ENCODE results near the gene MRPL21. TPM values are rescaled to one million over a fixed set of nuclear protein-coding genes. Genes with fewer than 3 reads are reported as not detected.

Gene MRPL21
- total RNA-seq, 4 donors from 2014 or later, result 40.4 to 70.0 (median 52.8) TPM

DNA sequence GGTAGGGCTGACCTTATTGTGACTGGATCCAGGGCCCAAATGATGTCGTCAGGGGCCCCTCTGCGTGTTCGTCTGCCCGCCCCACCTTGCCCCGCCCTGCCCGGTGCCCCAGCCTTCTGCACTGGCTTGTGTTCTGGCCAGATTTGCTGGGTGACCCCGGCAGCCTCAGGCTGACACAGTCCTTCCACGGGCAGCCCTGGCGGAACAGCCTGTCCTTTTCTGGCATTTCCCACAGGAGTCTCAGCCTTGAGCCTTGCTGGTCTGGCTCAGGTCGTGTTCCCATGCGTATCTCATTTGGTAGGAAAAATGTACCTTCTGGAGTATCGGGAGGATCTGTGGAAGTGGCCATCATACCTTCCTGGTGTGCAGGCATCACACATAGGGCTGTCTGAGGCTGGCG lies 31.0 kb upstream of the MRPL21 start:
- peaks cover 0 to 96% of the 10 kb centered on the region in 2 donors for H3K36me3 ChIP-seq
- no peaks in the 10 kb centered on the region for H3K27me3 ChIP-seq
- peaks cover 0 to 99% (median 3%) of the 10 kb centered on the region in 3 donors for H3K4me1 ChIP-seq
- peak overlapping the region; percentile 75 to 93 (median 90) for H3K27ac ChIP-seq
- H3K4me3 ChIP-seq, result peak overlapping the region in 1 of 2 donors; percentile 7
- no peaks in the 10 kb centered on the region for H3K9me3 ChIP-seq
- WGBS, 2 donors (ENCODE audit: low coverage in 1 of 2), result 100% methylated on average over 3 of the region's 13 CpGs; no CpG with 5 or more reads in 1 of the 2 donors
- TF ChIP-seq, protein P1, sequence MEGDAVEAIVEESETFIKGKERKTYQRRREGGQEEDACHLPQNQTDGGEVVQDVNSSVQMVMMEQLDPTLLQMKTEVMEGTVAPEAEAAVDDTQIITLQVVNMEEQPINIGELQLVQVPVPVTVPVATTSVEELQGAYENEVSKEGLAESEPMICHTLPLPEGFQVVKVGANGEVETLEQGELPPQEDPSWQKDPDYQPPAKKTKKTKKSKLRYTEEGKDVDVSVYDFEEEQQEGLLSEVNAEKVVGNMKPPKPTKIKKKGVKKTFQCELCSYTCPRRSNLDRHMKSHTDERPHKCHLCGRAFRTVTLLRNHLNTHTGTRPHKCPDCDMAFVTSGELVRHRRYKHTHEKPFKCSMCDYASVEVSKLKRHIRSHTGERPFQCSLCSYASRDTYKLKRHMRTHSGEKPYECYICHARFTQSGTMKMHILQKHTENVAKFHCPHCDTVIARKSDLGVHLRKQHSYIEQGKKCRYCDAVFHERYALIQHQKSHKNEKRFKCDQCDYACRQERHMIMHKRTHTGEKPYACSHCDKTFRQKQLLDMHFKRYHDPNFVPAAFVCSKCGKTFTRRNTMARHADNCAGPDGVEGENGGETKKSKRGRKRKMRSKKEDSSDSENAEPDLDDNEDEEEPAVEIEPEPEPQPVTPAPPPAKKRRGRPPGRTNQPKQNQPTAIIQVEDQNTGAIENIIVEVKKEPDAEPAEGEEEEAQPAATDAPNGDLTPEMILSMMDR (IDR thresholded peaks at IDR 0.05), result no peak
- TF ChIP-seq EP300 (IDR thresholded peaks at IDR 0.05), result no peak
- TF ChIP-seq POLR2A (IDR thresholded peaks at IDR 0.05), result peak in 1 of 2 donors; percentile 12
- TF ChIP-seq POLR2AphosphoS5 (IDR thresholded peaks at IDR 0.05), result peak; percentile 51
- ATAC-seq, result peak; percentile 46

DNA sequence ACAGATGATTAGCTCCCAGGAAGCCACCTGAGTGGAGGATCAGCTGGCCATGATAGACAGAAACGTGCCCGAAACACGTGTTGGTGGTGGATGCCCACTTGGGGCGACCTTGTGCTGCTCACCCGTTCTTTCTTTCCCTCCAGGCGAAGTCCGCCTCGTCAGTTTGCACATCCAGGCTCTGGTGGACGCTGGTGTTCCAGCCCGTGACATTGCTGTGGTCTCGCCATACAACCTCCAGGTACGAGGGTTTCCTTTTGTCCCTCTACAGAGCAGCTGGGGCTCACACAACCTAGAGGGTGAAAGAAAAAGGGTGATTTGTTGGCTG lies 30.7 kb upstream of the MRPL21 start:
- Histone ChIP-seq H3K4me1 (peaks cover 0 to 99% (median 3%) of the 10 kb centered on the region in 3 donors), H3K27me3 (no peaks in the 10 kb centered on the region), H3K27ac (peak overlapping the region; percentile 75 to 93 (median 90)), H3K36me3 (peaks cover 0 to 96% of the 10 kb centered on the region in 2 donors), H3K4me3 (no peak overlapping the region), H3K9me3 (no peaks in the 10 kb centered on the region)
- ATAC-seq, result no peak
- no CpG with 5 or more reads among the region's 12 CpGs for WGBS, 2 donors (ENCODE audit: low coverage in 1 of 2)
- TF ChIP-seq, protein P1 (IDR thresholded peaks at IDR 0.05), result no peak
- TF ChIP-seq POLR2A (IDR thresholded peaks at IDR 0.05), result no peak
- no peak for TF ChIP-seq EP300 (IDR thresholded peaks at IDR 0.05)
- no peak for TF ChIP-seq POLR2AphosphoS5 (IDR thresholded peaks at IDR 0.05)

DNA sequence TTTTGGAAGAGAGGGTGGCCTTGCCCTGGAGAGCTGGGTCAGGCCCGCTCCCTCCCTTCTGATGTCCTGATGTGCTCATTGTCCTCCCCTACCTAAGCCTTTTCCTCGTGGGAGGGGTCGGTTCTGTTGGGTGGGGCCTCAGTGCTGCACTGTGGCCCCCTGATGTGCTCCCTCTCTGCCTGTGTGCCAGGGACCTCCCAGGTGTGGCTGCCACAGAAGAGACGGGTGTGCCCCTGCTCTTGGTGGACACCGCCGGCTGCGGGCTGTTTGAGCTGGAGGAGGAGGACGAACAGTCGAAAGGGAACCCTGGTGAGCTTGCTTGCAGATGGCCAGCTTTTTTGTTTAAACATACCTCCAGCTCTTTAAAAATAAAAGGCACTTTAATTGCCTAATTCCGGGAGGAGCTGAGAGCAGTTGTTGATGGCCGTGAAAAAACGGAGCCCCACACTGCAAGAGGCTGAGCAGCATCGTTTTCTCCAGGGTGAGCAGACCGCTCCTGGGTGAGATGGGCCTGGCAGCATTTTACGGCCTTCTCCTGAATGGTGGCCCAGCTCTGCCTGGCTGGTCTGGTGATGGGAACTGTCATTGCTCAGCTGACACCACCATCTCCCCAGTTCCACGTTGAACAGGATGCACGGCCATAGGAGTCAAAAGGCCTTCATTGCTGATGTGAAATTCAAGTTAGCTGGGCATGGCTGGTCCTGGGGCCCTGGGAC lies 30.1 kb upstream of the MRPL21 start:
- H3K36me3 ChIP-seq, result peaks cover 0 to 96% of the 10 kb centered on the region in 2 donors
- no peaks in the 10 kb centered on the region for H3K27me3 ChIP-seq
- no peaks in the 10 kb centered on the region for H3K9me3 ChIP-seq
- ATAC-seq, result peak; percentile 22
- H3K4me1 ChIP-seq, result peaks cover 0 to 99% (median 8%) of the 10 kb centered on the region in 3 donors
- no peak overlapping the region for H3K4me3 ChIP-seq
- H3K27ac ChIP-seq, result peak overlapping the region; percentile 75 to 93 (median 90)
- 36 to 46% methylated on average over 5 to 7 of the region's 17 CpGs for WGBS, 2 donors (ENCODE audit: low coverage in 1 of 2)
- TF ChIP-seq POLR2AphosphoS5 (IDR thresholded peaks at IDR 0.05) (peak; percentile 43), EP300 (IDR thresholded peaks at IDR 0.05) (no peak)

DNA sequence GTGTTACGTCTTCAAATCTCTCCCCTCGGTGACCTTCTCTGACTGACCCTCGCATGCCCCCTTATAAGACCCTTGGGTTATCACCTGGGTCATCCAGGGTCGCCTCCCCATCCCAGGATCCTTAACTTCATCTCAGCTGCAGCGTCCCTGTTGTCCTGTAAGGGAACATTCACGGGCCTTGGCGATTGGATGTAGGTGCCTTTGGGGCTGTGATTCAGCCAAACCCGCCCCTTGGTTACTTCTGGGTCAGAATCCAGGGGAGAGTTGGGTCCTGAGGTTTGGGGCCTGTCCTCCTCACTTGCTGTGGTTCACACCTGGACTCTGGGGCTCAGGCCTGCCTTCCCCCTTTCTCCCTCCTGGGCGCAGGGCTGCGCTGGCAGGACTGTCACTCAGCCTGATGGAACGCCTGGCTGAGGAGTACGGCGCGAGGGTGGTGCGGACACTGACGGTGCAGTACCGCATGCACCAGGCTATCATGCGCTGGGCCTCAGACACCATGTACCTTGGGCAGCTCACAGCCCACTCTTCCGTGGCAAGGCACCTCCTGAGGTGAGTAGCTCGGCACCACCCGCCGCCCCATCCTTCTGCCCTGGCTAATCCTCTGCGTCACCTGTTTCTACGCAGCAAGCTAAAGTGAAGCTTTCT lies 29.4 kb upstream of the MRPL21 start:
- peaks cover 0 to 99% (median 15%) of the 10 kb centered on the region in 3 donors for H3K4me1 ChIP-seq
- peak overlapping the region; percentile 75 to 93 (median 90) for H3K27ac ChIP-seq
- ATAC-seq, result no peak
- no peaks in the 10 kb centered on the region for H3K27me3 ChIP-seq
- no peaks in the 10 kb centered on the region for H3K9me3 ChIP-seq
- H3K36me3 ChIP-seq, result peaks cover 0 to 93% of the 10 kb centered on the region in 2 donors
- no peak overlapping the region for H3K4me3 ChIP-seq
- TF ChIP-seq, protein P1 (IDR thresholded peaks at IDR 0.05), result no peak
- 85 to 100% methylated on average over 1 to 4 of the region's 24 CpGs for whole genome bisulfite sequencing, 2 donors (ENCODE audit: low coverage in 1 of 2)

GRCh38 chr11:68932358-68932757 lies 28.7 kb upstream of the MRPL21 start:
- Histone ChIP-seq H3K27ac (peak overlapping the region; percentile 75 to 93 (median 90)), H3K4me1 (peaks cover 4 to 99% (median 21%) of the 10 kb centered on the region in 3 donors), H3K4me3 (no peak overlapping the region), H3K36me3 (peaks cover 0 to 86% of the 10 kb centered on the region in 2 donors), H3K27me3 (no peaks in the 10 kb centered on the region), H3K9me3 (no peaks in the 10 kb centered on the region)
- TF ChIP-seq EP300 (IDR thresholded peaks at IDR 0.05), result no peak
- TF ChIP-seq, protein P1 (IDR thresholded peaks at IDR 0.05), result no peak
- TF ChIP-seq POLR2AphosphoS5 (IDR thresholded peaks at IDR 0.05), result peak; percentile 84
- ATAC-seq, result peak; percentile 40
- 31% methylated on average over 5 of the region's 7 CpGs; no CpG with 5 or more reads in 1 of the 2 donors for WGBS, 2 donors (ENCODE audit: low coverage in 1 of 2)

All from gastroesophageal sphincter (tissue), 4 donors.